ENCODE results near the gene CLIP3.

DNA sequence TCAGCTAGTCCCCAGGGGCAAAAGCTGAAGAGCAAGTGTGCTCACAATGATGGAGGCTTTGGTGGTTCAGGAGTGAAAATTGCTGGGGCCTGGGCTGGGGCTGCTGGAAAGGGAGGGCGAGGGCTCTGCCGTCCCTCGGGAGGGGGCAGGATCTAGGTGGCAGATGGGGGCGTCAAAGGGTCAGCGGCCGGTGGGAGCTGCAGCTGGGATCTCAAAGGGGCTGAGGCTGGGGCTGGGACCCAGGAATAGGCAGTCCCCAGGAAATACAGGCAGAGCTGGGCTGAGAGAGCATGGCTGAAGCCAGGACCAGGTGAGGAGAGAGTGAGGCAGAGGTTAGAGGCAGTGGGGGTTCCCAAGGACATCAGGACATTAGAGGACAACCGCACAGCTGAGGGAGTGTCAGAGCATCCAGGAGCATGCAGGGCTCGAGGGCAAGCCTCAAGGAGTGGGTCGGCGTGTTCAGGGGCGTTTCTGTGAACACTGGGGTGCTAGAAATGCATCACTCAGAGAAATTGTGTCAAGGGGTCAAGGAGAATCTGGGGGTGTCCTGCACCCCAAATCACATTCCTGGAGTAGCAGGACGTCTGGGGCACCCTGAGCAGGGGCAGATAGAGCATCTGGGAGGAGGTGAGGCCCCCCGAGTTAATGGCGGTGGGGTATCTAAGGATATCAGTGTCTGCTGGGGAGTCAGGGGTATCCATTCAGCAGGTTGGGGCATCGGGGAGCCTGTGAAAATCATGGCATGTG is 22.9 kb downstream of the CLIP3 start:
- TF ChIP-seq, protein P1, sequence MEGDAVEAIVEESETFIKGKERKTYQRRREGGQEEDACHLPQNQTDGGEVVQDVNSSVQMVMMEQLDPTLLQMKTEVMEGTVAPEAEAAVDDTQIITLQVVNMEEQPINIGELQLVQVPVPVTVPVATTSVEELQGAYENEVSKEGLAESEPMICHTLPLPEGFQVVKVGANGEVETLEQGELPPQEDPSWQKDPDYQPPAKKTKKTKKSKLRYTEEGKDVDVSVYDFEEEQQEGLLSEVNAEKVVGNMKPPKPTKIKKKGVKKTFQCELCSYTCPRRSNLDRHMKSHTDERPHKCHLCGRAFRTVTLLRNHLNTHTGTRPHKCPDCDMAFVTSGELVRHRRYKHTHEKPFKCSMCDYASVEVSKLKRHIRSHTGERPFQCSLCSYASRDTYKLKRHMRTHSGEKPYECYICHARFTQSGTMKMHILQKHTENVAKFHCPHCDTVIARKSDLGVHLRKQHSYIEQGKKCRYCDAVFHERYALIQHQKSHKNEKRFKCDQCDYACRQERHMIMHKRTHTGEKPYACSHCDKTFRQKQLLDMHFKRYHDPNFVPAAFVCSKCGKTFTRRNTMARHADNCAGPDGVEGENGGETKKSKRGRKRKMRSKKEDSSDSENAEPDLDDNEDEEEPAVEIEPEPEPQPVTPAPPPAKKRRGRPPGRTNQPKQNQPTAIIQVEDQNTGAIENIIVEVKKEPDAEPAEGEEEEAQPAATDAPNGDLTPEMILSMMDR (IDR thresholded peaks at IDR 0.05), result no peak
- no peak for TF ChIP-seq POLR2A (IDR thresholded peaks at IDR 0.05)

Measured in heart left ventricle (tissue), 13 donors.